Sigmoid colon (tissue), 7 donors: ENCODE results near the gene ASB18. TPM values are rescaled to one million over a fixed set of nuclear protein-coding genes. Genes with fewer than 3 reads are reported as not detected.

ENCODE experiments used
- DNase-seq: peaks from one replicate; pipeline ENCODE4 v3.0.0-alpha.2; 2019
- H3K27ac ChIP-seq, 4 donors: fragments of 200-600 bp; sonication (generic); one replicate each; pipeline ENCODE4 v1.5.1; 2016 to 2019; ENCODE audit warnings: mild to moderate bottlenecking in 1 of 4
- H3K27me3 ChIP-seq, 3 donors: fragments of 200-600 bp; sonication (generic); one replicate each; pipeline ENCODE4 v1.5.1; 2019; ENCODE audit warnings: mild to moderate bottlenecking in 1 of 3
- H3K36me3 ChIP-seq, 4 donors: fragments of 200-600 bp; sonication (generic); one replicate each; pipeline ENCODE4 v1.5.1; 2016 to 2019
- H3K4me1 ChIP-seq, 4 donors: fragments of 200-600 bp; sonication (generic); one replicate each; pipeline ENCODE4 v1.5.1; 2017 to 2019
- H3K4me3 ChIP-seq, 4 donors: fragments of 200-600 bp; sonication (generic); one replicate each; pipeline ENCODE4 v1.5.1; 2017 to 2019; ENCODE audit warnings: mild to moderate bottlenecking in 2 of 4, moderate library complexity in 1 of 4
- H3K9me3 ChIP-seq, 4 donors: fragments of 200-600 bp in 3 of 4; sonication (generic) in 3 of 4; one replicate each; pipeline versions ENCODE4 v1.5.1 to v1.6.1; 2013 to 2019
- CTCF ChIP-seq, 4 experiments: fragments of 450-650 bp in 3 of 4; fragments of 200-600 bp in 1 of 4; IDR thresholded peaks; one replicate each; pipeline ENCODE4 v1.5.1; 2016 to 2019; ENCODE audit warnings: antibody characterized with exemption in 4 of 4, mild to moderate bottlenecking in 3 of 4, moderate library complexity in 2 of 4
- EP300 ChIP-seq, 4 donors: sonication (generic); formaldehyde crosslinking; IDR thresholded peaks; one replicate each; pipeline ENCODE4 v1.6.1; 2017; ENCODE audit warnings: antibody characterized with exemption in 4 of 4
- POLR2A ChIP-seq, 2 donors: fragments of 450-650 bp; IDR thresholded peaks; one replicate each; pipeline ENCODE4 v1.6.1; 2016; ENCODE audit warnings: antibody characterized with exemption in 2 of 2, mild to moderate bottlenecking in 2 of 2, moderate library complexity in 2 of 2
- POLR2AphosphoS5 ChIP-seq, 4 donors: sonication (generic); formaldehyde crosslinking; IDR thresholded peaks; one replicate each; pipeline ENCODE4 v1.6.1; 2017; ENCODE audit warnings: antibody characterized with exemption in 4 of 4
- WGBS, 2 donors: extraction: QIAGEN DNeasy Blood & Tissue Kit; methylation state at CpG; one replicate each; pipeline ENCODE4 v1.1.7; 2013; 5-methylcytosine and 5-hydroxymethylcytosine counted together
- intact Hi-C: fragments of 100-400 bp; cut with DNase I; formaldehyde crosslinking; loops from one replicate; pipeline ENCODE4 v1.15.1; 2023
- polyA plus RNA-seq, 3 donors: library from polyadenylated mRNA; stranded (reverse); fragments of 200-250 nt; gene quantifications; one replicate each; pipeline ENCODE4 v1.2.3, GENCODE V29; 2013
- total RNA-seq, 4 donors: library from RNA; depleted of rRNA; stranded (reverse); fragments of >200 nt; gene quantifications; one replicate each; pipeline ENCODE4 v1.1.0, GENCODE V29; 2016
- donor health status: healthy with polysubstance abuse.
- donor health status: Bipolar disorder and iron deficiency.
- donor health status: healthy.

The ASB18 gene
- total and polyA plus RNA-seq, 7 donors, result not detected

DNA sequence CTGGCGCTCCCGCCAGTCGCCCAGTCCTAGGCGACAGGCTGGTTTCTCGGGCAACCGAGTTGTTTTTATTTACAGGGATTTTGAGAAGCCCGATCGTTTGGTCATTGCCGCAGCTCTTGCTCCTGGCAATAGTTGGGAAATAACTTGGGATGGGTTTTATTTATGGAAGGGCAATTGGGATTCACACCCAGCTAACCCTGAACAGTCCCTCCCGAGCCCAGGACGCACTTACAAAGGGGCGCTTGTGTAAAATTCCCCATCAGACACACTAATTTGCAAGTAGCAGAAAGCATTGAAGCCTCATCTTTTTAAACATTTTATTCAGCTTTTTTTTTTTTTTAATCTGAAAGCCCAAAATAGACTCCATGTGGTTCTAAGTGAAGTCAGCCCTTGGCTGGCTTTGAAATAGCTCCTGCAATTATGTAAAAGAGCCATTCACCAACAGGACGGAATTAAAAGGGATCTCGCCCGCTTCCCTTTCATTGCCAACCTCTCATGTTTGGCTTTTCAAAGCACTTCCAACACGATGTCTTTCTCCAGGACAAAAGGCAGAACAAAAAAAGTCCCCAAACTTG, 92.4 kb downstream of the ASB18 start:
- Histone ChIP-seq H3K36me3 (no peaks in the 10 kb centered on the region), H3K4me3 (no peak overlapping the region), H3K4me1 (peaks cover 0 to 47% (median 44%) of the 10 kb centered on the region in 4 donors), H3K27ac (no peak overlapping the region), H3K27me3 (peaks cover 76 to 100% (median 95%) of the 10 kb centered on the region in 3 donors), H3K9me3 (no peaks in the 10 kb centered on the region)
- WGBS, 2 donors, result 4 to 9% methylated on average over 16 of the region's 16 CpGs
- TF ChIP-seq POLR2AphosphoS5 (IDR thresholded peaks at IDR 0.05), result no peak
- no peak for TF ChIP-seq POLR2A (IDR thresholded peaks at IDR 0.05)
- intact Hi-C loops, result no loop called here
- no peak for DNase-seq

DNA sequence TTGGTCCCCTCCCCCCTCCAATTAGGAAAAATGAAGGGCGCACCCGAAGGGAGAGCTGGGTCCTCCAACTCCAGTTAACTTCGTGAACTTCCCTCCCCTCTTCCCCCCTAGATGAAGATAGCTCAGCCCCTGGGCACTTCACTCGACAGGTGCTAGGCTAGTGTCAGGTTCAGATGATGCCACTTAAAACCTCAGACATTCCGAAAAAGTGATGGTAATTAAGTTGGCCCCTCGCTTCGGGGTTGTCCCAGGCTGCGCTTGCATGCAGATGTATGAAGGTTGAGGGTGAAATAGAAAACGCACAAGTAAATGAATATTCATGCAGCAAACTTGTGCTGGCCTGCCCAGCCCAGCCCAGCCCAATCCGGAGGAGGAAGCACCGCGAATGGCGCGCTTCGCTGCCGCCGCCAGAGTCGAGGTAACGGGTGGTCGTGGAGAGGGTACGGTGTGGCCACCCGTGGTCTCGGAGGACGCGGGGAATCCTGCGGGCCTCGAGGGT, 93.0 kb downstream of the ASB18 start:
- no peak for TF ChIP-seq POLR2AphosphoS5 (IDR thresholded peaks at IDR 0.05)
- no peak for TF ChIP-seq EP300 (IDR thresholded peaks at IDR 0.05)
- no peak for TF ChIP-seq POLR2A (IDR thresholded peaks at IDR 0.05)
- TF ChIP-seq CTCF (IDR thresholded peaks at IDR 0.05), result no peak
- H3K4me3 ChIP-seq, result no peak overlapping the region
- intact Hi-C loops, result no loop called here
- no peaks in the 10 kb centered on the region for H3K9me3 ChIP-seq
- H3K27me3 ChIP-seq, result peaks cover 76 to 100% (median 96%) of the 10 kb centered on the region in 3 donors
- WGBS, 2 donors, result 3 to 4% methylated on average over 27 of the region's 27 CpGs
- no peak overlapping the region for H3K27ac ChIP-seq
- no peaks in the 10 kb centered on the region for H3K36me3 ChIP-seq
- DNase-seq, result no peak
- H3K4me1 ChIP-seq, result peaks cover 0 to 53% (median 49%) of the 10 kb centered on the region in 4 donors

DNA sequence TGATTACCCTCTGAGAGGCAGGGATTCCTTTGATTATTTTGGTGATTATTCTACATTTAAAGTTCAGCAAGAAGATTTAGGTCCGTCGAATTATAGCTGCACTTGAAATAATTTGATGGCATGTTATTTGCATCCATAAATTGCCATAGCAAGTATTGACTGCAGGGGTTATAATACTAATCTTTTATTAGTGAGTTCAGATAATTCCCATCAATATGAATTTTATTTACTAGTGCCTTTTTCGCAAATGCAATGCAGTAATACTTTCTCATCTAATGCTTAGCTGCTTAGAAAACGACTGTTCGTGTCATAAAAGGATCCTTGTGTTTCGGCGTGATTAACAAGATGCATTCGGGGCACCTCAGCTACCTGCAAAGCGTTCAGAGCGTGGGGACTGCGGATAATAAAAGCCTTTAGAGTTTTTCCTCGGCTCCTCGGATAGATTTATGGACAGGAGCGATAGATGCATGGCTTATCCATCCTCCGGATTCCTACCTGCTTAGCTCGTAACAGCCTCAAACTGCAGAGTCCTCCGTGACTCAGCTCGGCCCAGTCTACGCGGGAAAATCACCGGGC, 93.5 kb downstream of the ASB18 start:
- peak in 1 of 4 donors; percentile 10 for TF ChIP-seq POLR2AphosphoS5 (IDR thresholded peaks at IDR 0.05)
- TF ChIP-seq CTCF (IDR thresholded peaks at IDR 0.05), result no peak
- Histone ChIP-seq H3K27me3 (peaks cover 82 to 100% (median 99%) of the 10 kb centered on the region in 3 donors), H3K4me3 (no peak overlapping the region), H3K36me3 (no peaks in the 10 kb centered on the region), H3K9me3 (no peaks in the 10 kb centered on the region), H3K27ac (no peak overlapping the region), H3K4me1 (peaks cover 0 to 58% (median 54%) of the 10 kb centered on the region in 4 donors)
- DNase-seq, result no peak
- intact Hi-C loops, result no loop called here
- 9 to 10% methylated on average over 21 of the region's 21 CpGs for WGBS, 2 donors

- WGBS, 2 donors, result 9 to 10% methylated on average over 38 of the region's 38 CpGs
- no peak overlapping the region for H3K4me3 ChIP-seq
- H3K27me3 ChIP-seq, result peaks cover 88 to 100% (median 100%) of the 10 kb centered on the region in 3 donors
- DNase-seq, result no peak
- TF ChIP-seq POLR2AphosphoS5 (IDR thresholded peaks at IDR 0.05) (peak in 1 of 4 donors; percentile 2), CTCF (IDR thresholded peaks at IDR 0.05) (no peak)
- no peaks in the 10 kb centered on the region for H3K9me3 ChIP-seq
- peaks cover 0 to 60% (median 57%) of the 10 kb centered on the region in 4 donors for H3K4me1 ChIP-seq
- no peaks in the 10 kb centered on the region for H3K36me3 ChIP-seq
- intact Hi-C loops, result no loop called here
- H3K27ac ChIP-seq, result no peak overlapping the region
These were observed 94.2 kb downstream of the ASB18 start for GRCh38 chr2:236169741-236170589.

GRCh38 chr2:236169151-236169721, 95.0 kb downstream of the ASB18 start:
- peak; percentile 45 for DNase-seq
- H3K36me3 ChIP-seq, result no peaks in the 10 kb centered on the region
- H3K4me3 ChIP-seq, result no peak overlapping the region
- WGBS, 2 donors, result 5 to 7% methylated on average over 36 of the region's 36 CpGs
- H3K27me3 ChIP-seq, result peaks cover 94 to 100% (median 100%) of the 10 kb centered on the region in 3 donors
- peaks cover 0 to 67% (median 64%) of the 10 kb centered on the region in 4 donors for H3K4me1 ChIP-seq
- TF ChIP-seq POLR2AphosphoS5 (IDR thresholded peaks at IDR 0.05), result peak in 1 of 4 donors; percentile 50
- TF ChIP-seq CTCF (IDR thresholded peaks at IDR 0.05), result no peak
- H3K27ac ChIP-seq, result no peak overlapping the region
- no peaks in the 10 kb centered on the region for H3K9me3 ChIP-seq
- intact Hi-C loops, result no loop called here
